ENCODE data around the gene NOTCH4. TPM values are rescaled to one million over a fixed set of nuclear protein-coding genes. Genes with fewer than 3 reads are reported as not detected.

NOTCH4 gene
- total and polyA plus RNA-seq, 2 of the 4 experiments (the other 2 are of a cell fraction), result 0.96 to 1.3 TPM

- no peak overlapping the region for H4K5ac ChIP-seq (ENCODE audit: low read depth, low read length)
- peaks cover 21% of the 10 kb centered on the region for H3K9me1 ChIP-seq (ENCODE audit: insufficient read depth, low read length)
- H3K14ac ChIP-seq (replicated peaks; ENCODE audit: low read depth, low read length), result no peak overlapping the region
- intact Hi-C loops (cut with micrococcal nuclease) (no loop called here), dilution Hi-C loops (cut with HindIII; ENCODE audit: low sequenced_read_pairs, unreplicated experiment) (no loop called here), in situ Hi-C loops (cut with MboI; ENCODE audit: low sequenced_read_pairs) (no loop called here)
- ATAC-seq (ENCODE audit: low read depth) (peak; percentile 49), DNase-seq (peak; percentile 12)
- no peak for TF ChIP-seq BHLHE40 (IDR thresholded peaks at IDR 0.05; ENCODE audit: low read depth, low read length)
- TF ChIP-seq FOS (IDR thresholded peaks at IDR 0.05; ENCODE audit: low read depth, low read length), result no peak
- TF ChIP-seq RAD21 (IDR thresholded peaks at IDR 0.05; ENCODE audit: low read length), result no peak
- no peak for TF ChIP-seq ELK1 (IDR thresholded peaks at IDR 0.05; ENCODE audit: borderline replicate concordance, low read depth, low read length)
- no peak for TF ChIP-seq MAFK (IDR thresholded peaks at IDR 0.05; ENCODE audit: low read depth, low read length)
- no peak for TF ChIP-seq RFX5 (IDR thresholded peaks at IDR 0.05; ENCODE audit: low read depth, low read length)
- no peak for TF ChIP-seq NFE2L2 (IDR thresholded peaks at IDR 0.05; ENCODE audit: low read depth, low read length)
- no peak for TF ChIP-seq USF2 (IDR thresholded peaks at IDR 0.05; ENCODE audit: low read depth, low read length)
- TF ChIP-seq CHD1 (IDR thresholded peaks at IDR 0.05; ENCODE audit: low read depth, low read length), result no peak
- H2BK20ac ChIP-seq (ENCODE audit: low read depth, low read length), result no peak overlapping the region
- H3K4me1 ChIP-seq (ENCODE audit: control insufficient read depth, insufficient read depth, low read length), result peaks cover 3% of the 10 kb centered on the region
- no peak overlapping the region for H3K23ac ChIP-seq (ENCODE audit: low read depth, low read length)
- no TSS peak for BruUV-seq (replicated peaks)
- peaks cover 14 to 38% of the 10 kb centered on the region in 2 experiments; a peak in 3 of 4 replicates for H3K79me1 ChIP-seq (ENCODE audit: low read depth in 1 of 2, low read length in 2 of 2)
- H3K18ac ChIP-seq (ENCODE audit: low read depth, low read length), result no peak overlapping the region
- ChIA-PET POLR2A (ENCODE audit: unreplicated experiment) (no interaction called here), CTCF (no interaction called here)
- H3K27me3 ChIP-seq (ENCODE audit: control insufficient read depth, insufficient read depth, low read length), result no peaks in the 10 kb centered on the region
- H2BK15ac ChIP-seq (ENCODE audit: low read depth, low read length), result no peak overlapping the region
- no peak overlapping the region for H2BK120ac ChIP-seq (ENCODE audit: low read depth, low read length)
- no peak overlapping the region for H3K56ac ChIP-seq (ENCODE audit: extremely low read depth, insufficient read depth, low read length)
- no peaks in the 10 kb centered on the region for H4K20me1 ChIP-seq (ENCODE audit: insufficient read depth, low read length)
- no peak overlapping the region for H4K91ac ChIP-seq (ENCODE audit: insufficient read depth, low read depth, low read length)
- no peak overlapping the region for H2BK5ac ChIP-seq (ENCODE audit: low read depth, low read length, poor library complexity, severe bottlenecking)
- no peak overlapping the region for H3K27ac ChIP-seq (ENCODE audit: insufficient read depth, low read length)
- H3K9ac ChIP-seq (ENCODE audit: low read depth, low read length), result no peak overlapping the region
- no peaks in the 10 kb centered on the region for H3K9me3 ChIP-seq (ENCODE audit: control insufficient read depth, insufficient read depth, low read length)
- WGBS, 2 experiments (ENCODE audit: extremely low coverage in 2 of 2, insufficient read length in 1 of 2), result 93% methylated on average over 5 of the region's 11 CpGs; no CpG with 5 or more reads in 1 of the 2 experiments
- no peak overlapping the region for H3K4me2 ChIP-seq (ENCODE audit: low read depth, low read length)
- H3K4me3 ChIP-seq (ENCODE audit: insufficient read depth, low read depth, low read length), result no peak overlapping the region
- no peak overlapping the region for H3K4ac ChIP-seq (ENCODE audit: low read depth, low read length)
- H2AK9ac ChIP-seq (replicated peaks; ENCODE audit: low read depth, low read length, poor library complexity), result no peak overlapping the region
- H3K36me3 ChIP-seq (ENCODE audit: control insufficient read depth, insufficient read depth, low read length), result peaks cover 53% of the 10 kb centered on the region
- no peak overlapping the region for H2AK5ac ChIP-seq (ENCODE audit: low read depth, low read length)
- no peak overlapping the region for H2AFZ ChIP-seq (replicated peaks; ENCODE audit: low read length, poor library complexity)
- H4K8ac ChIP-seq (ENCODE audit: low read depth in 2 of 2, low read length in 2 of 2), result no peak overlapping the region
Measured at GRCh38 chr6:32168807-32169591, 54.9 kb downstream of the NOTCH4 start.
